Measurements from ENCODE around the gene TCERG1L.

TCERG1L gene

GRCh38 chr10:131259535-131259934, 52.0 kb downstream of the TCERG1L start:
- TF ChIP-seq, protein P1, sequence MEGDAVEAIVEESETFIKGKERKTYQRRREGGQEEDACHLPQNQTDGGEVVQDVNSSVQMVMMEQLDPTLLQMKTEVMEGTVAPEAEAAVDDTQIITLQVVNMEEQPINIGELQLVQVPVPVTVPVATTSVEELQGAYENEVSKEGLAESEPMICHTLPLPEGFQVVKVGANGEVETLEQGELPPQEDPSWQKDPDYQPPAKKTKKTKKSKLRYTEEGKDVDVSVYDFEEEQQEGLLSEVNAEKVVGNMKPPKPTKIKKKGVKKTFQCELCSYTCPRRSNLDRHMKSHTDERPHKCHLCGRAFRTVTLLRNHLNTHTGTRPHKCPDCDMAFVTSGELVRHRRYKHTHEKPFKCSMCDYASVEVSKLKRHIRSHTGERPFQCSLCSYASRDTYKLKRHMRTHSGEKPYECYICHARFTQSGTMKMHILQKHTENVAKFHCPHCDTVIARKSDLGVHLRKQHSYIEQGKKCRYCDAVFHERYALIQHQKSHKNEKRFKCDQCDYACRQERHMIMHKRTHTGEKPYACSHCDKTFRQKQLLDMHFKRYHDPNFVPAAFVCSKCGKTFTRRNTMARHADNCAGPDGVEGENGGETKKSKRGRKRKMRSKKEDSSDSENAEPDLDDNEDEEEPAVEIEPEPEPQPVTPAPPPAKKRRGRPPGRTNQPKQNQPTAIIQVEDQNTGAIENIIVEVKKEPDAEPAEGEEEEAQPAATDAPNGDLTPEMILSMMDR (conservative IDR thresholded peaks at IDR 0.05; ENCODE audit: low read depth, low read length): no peak
- no peak overlapping the region for H3K4me3 ChIP-seq (IDR thresholded peaks at IDR 0.05; ENCODE audit: insufficient read depth, low read depth, low read length)
- H3K9ac ChIP-seq: no peak overlapping the region
- H4K20me1 ChIP-seq (ENCODE audit: insufficient read depth): no peaks in the 10 kb centered on the region
- no peaks in the 10 kb centered on the region for H3K4me1 ChIP-seq (ENCODE audit: low read depth, poor library complexity, severe bottlenecking)
- H3K27me3 ChIP-seq (ENCODE audit: insufficient read depth, low read depth): no peaks in the 10 kb centered on the region
- no peak overlapping the region for H2AFZ ChIP-seq (ENCODE audit: low read depth)
- no peaks in the 10 kb centered on the region for H3K79me2 ChIP-seq (ENCODE audit: insufficient read depth, low read depth)
- no peaks in the 10 kb centered on the region for H3K36me3 ChIP-seq (ENCODE audit: insufficient read depth)
- no peak overlapping the region for H3K27ac ChIP-seq
- no peak overlapping the region for H3K4me2 ChIP-seq

- Histone ChIP-seq H4K20me1 (ENCODE audit: insufficient read depth) (no peaks in the 10 kb centered on the region), H3K4me2 (no peak overlapping the region), H3K27ac (no peak overlapping the region), H3K4me1 (ENCODE audit: low read depth, poor library complexity, severe bottlenecking) (no peaks in the 10 kb centered on the region), H3K79me2 (ENCODE audit: insufficient read depth, low read depth) (no peaks in the 10 kb centered on the region), H3K36me3 (ENCODE audit: insufficient read depth) (no peaks in the 10 kb centered on the region), H3K4me3 (IDR thresholded peaks at IDR 0.05; ENCODE audit: insufficient read depth, low read depth, low read length) (no peak overlapping the region), H3K27me3 (ENCODE audit: insufficient read depth, low read depth) (no peaks in the 10 kb centered on the region), H3K9ac (no peak overlapping the region), H2AFZ (ENCODE audit: low read depth) (no peak overlapping the region)
- TF ChIP-seq, protein P1 (conservative IDR thresholded peaks at IDR 0.05; ENCODE audit: low read depth, low read length): no peak
These were observed 53.3 kb downstream of the TCERG1L start for GRCh38 chr10:131258256-131258655.

GRCh38 chr10:131257027-131257426, 54.5 kb downstream of the TCERG1L start:
- Histone ChIP-seq H3K27me3 (ENCODE audit: insufficient read depth, low read depth) (no peaks in the 10 kb centered on the region), H3K79me2 (ENCODE audit: insufficient read depth, low read depth) (no peaks in the 10 kb centered on the region), H4K20me1 (ENCODE audit: insufficient read depth) (no peaks in the 10 kb centered on the region), H3K4me3 (IDR thresholded peaks at IDR 0.05; ENCODE audit: insufficient read depth, low read depth, low read length) (no peak overlapping the region), H3K36me3 (ENCODE audit: insufficient read depth) (no peaks in the 10 kb centered on the region), H3K4me2 (no peak overlapping the region), H3K27ac (no peak overlapping the region), H3K4me1 (ENCODE audit: low read depth, poor library complexity, severe bottlenecking) (no peaks in the 10 kb centered on the region), H3K9ac (no peak overlapping the region), H2AFZ (ENCODE audit: low read depth) (no peak overlapping the region)
- TF ChIP-seq, protein P1 (conservative IDR thresholded peaks at IDR 0.05; ENCODE audit: low read depth, low read length): no peak

- H3K4me2 ChIP-seq: no peak overlapping the region
- H3K27ac ChIP-seq: no peak overlapping the region
- no peak overlapping the region for H3K9ac ChIP-seq
- H4K20me1 ChIP-seq (ENCODE audit: insufficient read depth): no peaks in the 10 kb centered on the region
- H3K4me1 ChIP-seq (ENCODE audit: low read depth, poor library complexity, severe bottlenecking): no peaks in the 10 kb centered on the region
- H3K27me3 ChIP-seq (ENCODE audit: insufficient read depth, low read depth): no peaks in the 10 kb centered on the region
- H2AFZ ChIP-seq (ENCODE audit: low read depth): no peak overlapping the region
- TF ChIP-seq, protein P1 (conservative IDR thresholded peaks at IDR 0.05; ENCODE audit: low read depth, low read length): no peak
- H3K36me3 ChIP-seq (ENCODE audit: insufficient read depth): no peaks in the 10 kb centered on the region
- no peak overlapping the region for H3K4me3 ChIP-seq (IDR thresholded peaks at IDR 0.05; ENCODE audit: insufficient read depth, low read depth, low read length)
- H3K79me2 ChIP-seq (ENCODE audit: insufficient read depth, low read depth): no peaks in the 10 kb centered on the region
These were observed 56.7 kb downstream of the TCERG1L start for GRCh38 chr10:131254859-131255252.

All from KMS-11 (cell line).